ENCODE results near the gene ABCA10.

DNA sequence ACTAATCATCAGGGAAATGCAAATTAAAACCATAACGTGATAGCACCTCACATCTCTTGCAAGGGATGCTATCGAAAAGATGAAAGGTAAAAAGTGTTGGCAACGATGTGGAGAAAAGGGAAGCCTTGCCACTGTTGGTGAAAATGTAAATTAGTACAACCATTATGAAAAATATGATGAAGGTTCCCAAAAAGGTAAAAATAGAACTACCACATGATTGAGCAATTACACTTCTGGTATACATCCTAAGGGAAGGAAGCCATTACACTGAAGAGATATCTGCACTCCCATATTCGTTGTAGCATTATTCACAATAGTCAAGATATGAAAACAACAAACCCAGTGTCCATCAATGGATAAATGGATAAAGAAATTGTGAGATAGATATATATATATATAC, 21.5 kb downstream of the ABCA10 start:
- no peak for TF ChIP-seq SP1 (IDR thresholded peaks at IDR 0.05)
- no peak for TF ChIP-seq CTCF (IDR thresholded peaks at IDR 0.05; ENCODE audit: low read depth, low read length, missing input control)
- TF ChIP-seq RXRA (IDR thresholded peaks at IDR 0.05), result no peak
- TF ChIP-seq GABPA (IDR thresholded peaks at IDR 0.05 in 1 of 2, conservative IDR thresholded peaks at IDR 0.05 in 1 of 2), result no peak
- TF ChIP-seq FOXA1 (IDR thresholded peaks at IDR 0.05), result no peak
- no peak for TF ChIP-seq TAF1 (conservative IDR thresholded peaks at IDR 0.05)

Measured in liver (tissue), 3 donors.